ENCODE data around the gene STARD10. TPM values are rescaled to one million over a fixed set of nuclear protein-coding genes. Genes with fewer than 3 reads are reported as not detected.
A peak's percentile ranks its signal among the peaks of the same experiment; 100 is the strongest.

Gene STARD10
- total RNA-seq, 1 donor from 2014 or later, result 114 TPM

DNA sequence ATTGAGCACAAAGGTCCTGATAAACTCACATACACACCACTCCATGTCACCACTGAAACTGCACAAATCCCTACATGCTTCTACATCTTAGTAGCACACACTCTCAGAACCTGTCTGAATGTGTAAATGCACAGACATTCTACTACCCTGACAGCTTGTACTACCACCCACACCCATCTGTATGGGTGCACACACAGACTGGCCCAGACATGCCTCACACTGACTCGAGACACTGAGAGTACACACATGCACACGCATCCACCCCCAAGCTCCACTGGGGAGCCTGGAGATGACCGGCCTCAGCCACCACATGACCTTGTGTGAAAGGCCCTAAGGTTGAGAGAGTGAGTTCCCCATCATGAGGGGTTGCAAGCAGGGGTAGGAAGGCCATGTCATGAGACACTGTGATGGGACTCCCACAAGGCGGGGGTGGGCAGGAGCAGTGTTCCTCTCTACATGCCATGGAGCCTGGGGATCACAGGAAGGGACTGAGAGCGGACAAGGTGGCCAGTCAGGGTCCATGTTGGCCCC is 69.8 kb downstream of the STARD10 start:
- ATAC-seq (no peak), DNase-seq (ENCODE audit: missing footprints) (no peak)
- intact Hi-C loops (cut with DNase I), result loop anchor here (5.0 to 10.0 kb wide), 2 partner anchors 453 to 521 kb away; no protein-coding TSS in a partner anchor

DNA sequence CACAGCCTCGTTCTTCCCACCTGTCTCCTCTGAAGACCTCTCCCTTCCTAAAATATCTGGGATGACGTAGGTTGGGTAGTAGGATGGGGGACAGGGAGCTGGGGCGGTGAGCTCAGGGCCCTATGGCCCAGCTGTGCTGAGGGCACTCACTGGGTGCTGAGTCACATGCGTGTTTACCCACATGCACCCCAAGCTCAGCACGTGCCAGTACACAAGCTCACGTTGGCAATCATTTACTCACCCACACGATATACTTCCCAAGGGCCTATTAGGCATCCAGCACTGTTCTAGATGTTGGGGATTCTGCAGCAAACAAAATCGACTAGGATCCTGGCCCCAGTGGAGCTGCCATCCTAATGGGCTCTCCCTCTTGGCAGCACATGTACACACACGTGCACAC is 70.3 kb downstream of the STARD10 start:
- intact Hi-C loops (cut with DNase I), result loop anchor here (5.0 to 10.0 kb wide), 2 partner anchors 454 to 521 kb away; no protein-coding TSS in a partner anchor
- no peak for DNase-seq (ENCODE audit: missing footprints)
- ATAC-seq, result no peak

- DNase-seq (ENCODE audit: missing footprints) (peak; percentile 94), ATAC-seq (peak; percentile 81)
- intact Hi-C loops (cut with DNase I), result loop anchor here (5.0 to 10.0 kb wide), 2 partner anchors 455 to 523 kb away; no protein-coding TSS in a partner anchor
Measured at GRCh38 chr11:72722050-72722748, 71.6 kb downstream of the STARD10 start.

DNA sequence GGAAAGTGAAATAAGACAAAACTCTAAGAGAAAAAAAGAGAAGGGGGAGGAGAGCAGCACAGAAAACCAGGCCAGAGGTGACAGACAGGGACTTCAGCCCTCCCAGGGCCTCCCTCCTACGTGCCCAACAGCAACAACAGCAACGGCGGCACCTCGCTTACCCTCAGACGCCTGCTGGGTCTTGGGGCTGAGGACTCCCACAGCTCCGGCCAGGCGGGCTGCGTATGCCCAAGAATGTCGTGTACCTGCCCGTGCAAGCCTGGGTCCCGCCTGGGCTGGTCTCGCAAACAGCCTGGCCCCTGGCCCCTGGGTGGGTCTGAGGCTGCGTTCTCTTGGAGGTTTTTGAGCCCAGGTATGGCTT is 72.2 kb downstream of the STARD10 start:
- ATAC-seq (peak; percentile 9), DNase-seq (ENCODE audit: missing footprints) (peak; percentile 73)
- intact Hi-C loops (cut with DNase I), result loop anchor here (5.0 to 10.0 kb wide), 2 partner anchors 456 to 523 kb away; no protein-coding TSS in a partner anchor

GRCh38 chr11:72721276-72721675 is 72.6 kb downstream of the STARD10 start:
- intact Hi-C loops (cut with DNase I), result loop anchor here (5.0 to 10.0 kb wide), 2 partner anchors 456 to 524 kb away; no protein-coding TSS in a partner anchor
- ATAC-seq, result no peak
- DNase-seq (ENCODE audit: missing footprints), result no peak

GRCh38 chr11:72720784-72721183 is 73.1 kb downstream of the STARD10 start:
- ATAC-seq (peak; percentile 2), DNase-seq (ENCODE audit: missing footprints) (no peak)
- intact Hi-C loops (cut with DNase I), result loop anchor here (5.0 to 10.0 kb wide), 2 partner anchors 457 to 524 kb away; no protein-coding TSS in a partner anchor

- DNase-seq (ENCODE audit: missing footprints) (peak; percentile 86), ATAC-seq (no peak)
- intact Hi-C loops (cut with DNase I), result loop anchor here (5.0 to 10.0 kb wide), 2 partner anchors 457 to 525 kb away; no protein-coding TSS in a partner anchor
Measured at GRCh38 chr11:72720047-72720446, 73.8 kb downstream of the STARD10 start.

- intact Hi-C loops (cut with DNase I), result no loop called here
- no peak for DNase-seq (ENCODE audit: missing footprints)
- ATAC-seq, result peak; percentile 6
Measured at GRCh38 chr11:72719551-72719950, 74.3 kb downstream of the STARD10 start.

DNA sequence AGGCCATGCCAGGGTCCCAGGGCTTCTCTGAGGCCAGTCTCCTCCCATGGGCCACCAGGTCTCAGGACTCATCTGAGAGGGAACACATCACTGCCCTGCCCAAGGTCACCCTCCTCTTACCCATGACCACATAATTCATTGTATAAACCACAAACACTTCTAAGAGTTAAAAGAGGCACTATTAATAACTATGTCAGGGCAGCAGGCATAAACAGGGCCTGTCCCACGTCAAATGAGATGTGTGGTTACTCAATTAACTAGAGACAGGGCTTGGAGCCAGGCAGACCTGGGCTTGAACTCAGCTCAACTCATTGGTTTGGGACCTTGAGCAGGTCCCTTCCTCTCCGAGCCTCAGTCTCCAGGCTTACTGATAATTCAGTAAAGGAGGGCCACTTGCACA is 74.7 kb downstream of the STARD10 start:
- DNase-seq (ENCODE audit: missing footprints) (no peak), ATAC-seq (peak; percentile 63)
- intact Hi-C loops (cut with DNase I), result no loop called here

DNA sequence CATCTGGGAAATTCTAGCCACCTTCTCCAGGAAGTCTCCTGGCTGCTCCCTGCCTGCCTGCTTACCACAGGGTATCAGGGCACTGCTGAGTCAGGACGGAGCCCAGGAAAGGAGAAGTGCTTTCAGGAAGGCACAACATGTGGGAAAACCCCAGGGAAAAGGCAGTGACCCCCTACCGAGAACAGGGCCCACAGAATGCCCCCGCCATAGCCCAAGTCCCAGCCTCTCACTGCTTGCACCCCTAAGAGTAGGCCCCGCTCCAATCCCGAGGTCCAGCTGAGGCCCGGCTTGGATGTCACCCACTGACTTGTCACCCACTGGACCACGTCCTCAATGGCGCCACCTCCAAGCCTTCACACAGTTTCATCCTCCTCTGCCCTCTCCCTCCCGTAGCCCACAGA is 75.7 kb downstream of the STARD10 start:
- intact Hi-C loops (cut with DNase I), result no loop called here
- no peak for DNase-seq (ENCODE audit: missing footprints)
- ATAC-seq, result no peak

- intact Hi-C loops (cut with DNase I), result no loop called here
- ATAC-seq (no peak), DNase-seq (ENCODE audit: missing footprints) (no peak)
Measured at GRCh38 chr11:72716788-72717435, 76.9 kb downstream of the STARD10 start.

GRCh38 chr11:72716290-72716689 is 77.6 kb downstream of the STARD10 start:
- no peak for DNase-seq (ENCODE audit: missing footprints)
- ATAC-seq, result no peak
- intact Hi-C loops (cut with DNase I), result no loop called here

GRCh38 chr11:72712841-72713240 is 81.0 kb downstream of the STARD10 start:
- intact Hi-C loops (cut with DNase I), result no loop called here

GRCh38 chr11:72712168-72712751 is 81.6 kb downstream of the STARD10 start:
- DNase-seq (ENCODE audit: missing footprints), result peak; percentile 82
- intact Hi-C loops (cut with DNase I), result no loop called here
- ATAC-seq, result peak; percentile 63

More at GRCh38 chr11:72712841-72713240, 81.0 kb downstream of the STARD10 start:
- DNase-seq (ENCODE audit: missing footprints), result no peak
- ATAC-seq, result peak; percentile 2

- intact Hi-C loops (cut with DNase I), result no loop called here
- DNase-seq (ENCODE audit: missing footprints), result no peak
- ATAC-seq, result no peak
Measured at GRCh38 chr11:72711141-72711540, 82.7 kb downstream of the STARD10 start.

- ATAC-seq (no peak), DNase-seq (ENCODE audit: missing footprints) (no peak)
- intact Hi-C loops (cut with DNase I), result no loop called here
Measured at GRCh38 chr11:72710278-72710677, 83.6 kb downstream of the STARD10 start.

DNA sequence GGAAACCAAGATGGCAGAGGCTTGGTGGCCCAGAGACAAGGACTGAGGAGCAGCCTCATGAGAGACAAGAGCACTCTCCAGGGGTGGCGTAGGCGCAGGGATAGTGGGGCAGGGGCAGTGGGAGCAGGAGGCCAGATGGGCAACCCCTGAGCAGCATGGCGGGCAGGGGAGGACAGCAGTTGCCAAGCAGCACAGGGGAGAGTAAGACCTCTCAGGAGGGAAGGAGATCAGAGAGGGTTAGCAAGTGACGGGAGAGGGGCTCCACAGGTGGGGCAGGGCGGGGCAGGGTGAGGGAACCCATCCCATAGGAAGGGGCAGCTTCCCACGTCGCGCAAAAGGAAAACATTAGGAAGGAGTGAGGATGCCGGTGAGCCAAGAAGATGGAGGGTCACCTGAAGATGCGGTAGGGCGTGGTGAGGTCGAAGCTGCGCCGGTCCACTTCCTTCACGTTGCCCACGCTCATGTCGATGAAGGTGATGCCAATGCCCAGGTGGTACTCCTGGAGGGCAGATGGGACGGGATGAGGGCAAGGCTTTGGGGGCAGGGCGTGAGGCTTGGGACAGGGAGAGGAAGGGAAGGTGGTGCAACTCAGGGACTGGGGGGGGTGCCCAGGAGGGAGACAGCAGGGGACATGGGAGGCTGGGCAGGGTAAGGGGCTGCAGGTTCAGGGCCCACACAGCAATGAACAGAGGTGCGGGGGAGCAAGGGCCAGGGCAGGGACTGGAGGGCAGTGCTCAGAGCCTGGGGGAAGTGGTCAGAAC is 84.2 kb downstream of the STARD10 start:
- ATAC-seq (no peak), DNase-seq (ENCODE audit: missing footprints) (no peak)
- intact Hi-C loops (cut with DNase I), result no loop called here

GRCh38 chr11:72707032-72707431 is 86.8 kb downstream of the STARD10 start:
- intact Hi-C loops (cut with DNase I), result no loop called here
- ATAC-seq, result no peak

GRCh38 chr11:72706579-72706978 is 87.3 kb downstream of the STARD10 start:
- DNase-seq (ENCODE audit: missing footprints), result peak; percentile 27
- ATAC-seq, result no peak
- intact Hi-C loops (cut with DNase I), result no loop called here

More at GRCh38 chr11:72707032-72707431, 86.8 kb downstream of the STARD10 start:
- DNase-seq (ENCODE audit: missing footprints), result no peak
